SU-DHL-6 (cell line): Measurements from ENCODE around the gene POU2F3.

Experiments used
- EZH2phosphoT487 ChIP-seq: fragments of 200-600 bp; sonication (generic), shearing (Covaris generic); conservative IDR thresholded peaks from 2 replicates; pipeline ENCODE4 v1.6.1; 2018; ENCODE audit warnings: mild to moderate bottlenecking, antibody characterized with exemption, low read length, moderate library complexity, mixed read lengths
- TF ChIP-seq, protein P1 (sequence below): fragments of 200-600 bp; sonication (generic); IDR thresholded peaks from one replicate; pipeline ENCODE4 v1.5.1; 2017; ENCODE audit warnings: antibody characterized with exemption, mild to moderate bottlenecking, low read length, moderate library complexity; ENCODE audit not compliant: insufficient read depth, poor library complexity, severe bottlenecking

DNA sequence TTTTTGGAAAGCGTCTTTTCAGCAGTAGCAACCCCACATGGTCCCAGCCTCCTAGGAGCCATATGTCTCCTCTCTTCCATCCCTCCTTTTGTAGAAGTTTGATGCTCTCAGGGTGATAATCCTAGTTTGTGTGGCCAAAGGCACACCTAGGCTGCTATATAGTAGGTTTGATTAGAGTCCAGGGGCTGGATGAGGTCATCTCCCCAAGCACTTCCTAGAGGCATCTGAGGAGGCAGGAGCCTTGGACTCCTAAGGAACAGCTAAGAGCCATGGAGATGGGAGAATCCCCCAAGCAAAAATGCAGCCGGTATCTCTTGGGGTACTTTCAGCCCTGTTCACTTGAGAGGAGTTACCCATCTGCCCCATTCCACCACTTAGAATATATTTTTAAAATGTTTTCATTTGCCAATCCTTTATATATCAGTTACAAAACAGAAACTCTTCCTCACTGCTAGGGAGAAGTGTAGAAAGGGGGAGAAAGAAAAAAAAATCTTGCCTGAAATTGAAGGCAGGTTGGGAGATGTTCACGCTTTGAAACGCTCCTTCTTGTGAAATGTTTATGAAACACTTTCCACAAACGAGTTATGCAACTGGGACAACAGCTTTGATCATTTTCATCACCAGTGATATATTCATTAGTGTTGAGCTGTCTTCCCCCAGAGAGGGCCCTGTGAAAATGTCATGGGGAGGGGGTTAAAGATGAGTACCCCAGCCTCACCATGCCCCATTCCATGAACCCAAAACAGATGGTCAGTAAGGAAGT, 53.3 kb downstream of the POU2F3 start:
- TF ChIP-seq, protein P1, sequence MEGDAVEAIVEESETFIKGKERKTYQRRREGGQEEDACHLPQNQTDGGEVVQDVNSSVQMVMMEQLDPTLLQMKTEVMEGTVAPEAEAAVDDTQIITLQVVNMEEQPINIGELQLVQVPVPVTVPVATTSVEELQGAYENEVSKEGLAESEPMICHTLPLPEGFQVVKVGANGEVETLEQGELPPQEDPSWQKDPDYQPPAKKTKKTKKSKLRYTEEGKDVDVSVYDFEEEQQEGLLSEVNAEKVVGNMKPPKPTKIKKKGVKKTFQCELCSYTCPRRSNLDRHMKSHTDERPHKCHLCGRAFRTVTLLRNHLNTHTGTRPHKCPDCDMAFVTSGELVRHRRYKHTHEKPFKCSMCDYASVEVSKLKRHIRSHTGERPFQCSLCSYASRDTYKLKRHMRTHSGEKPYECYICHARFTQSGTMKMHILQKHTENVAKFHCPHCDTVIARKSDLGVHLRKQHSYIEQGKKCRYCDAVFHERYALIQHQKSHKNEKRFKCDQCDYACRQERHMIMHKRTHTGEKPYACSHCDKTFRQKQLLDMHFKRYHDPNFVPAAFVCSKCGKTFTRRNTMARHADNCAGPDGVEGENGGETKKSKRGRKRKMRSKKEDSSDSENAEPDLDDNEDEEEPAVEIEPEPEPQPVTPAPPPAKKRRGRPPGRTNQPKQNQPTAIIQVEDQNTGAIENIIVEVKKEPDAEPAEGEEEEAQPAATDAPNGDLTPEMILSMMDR: no peak
- TF ChIP-seq EZH2phosphoT487: no peak
